Stimulated activated memory B cell treated with anti-CD40 and anti-IgM and Interleukin-4, amounts not matched to agents 10 μg/mL and 1 μg/mL and 100 μg/mL, for 72 hours (primary cell): ENCODE measurements around the gene SPAG17.

Experiments
- ATAC-seq: fragments of 150-1000 bp; cut with Tn5 transposase; 2 replicates; pipeline ENCODE4 v1.10.0; 2021
- H3K27ac Mint-ChIP-seq: one replicate; pipeline ENCODE4 v1.8.0; 2022; ENCODE audit warnings: mild to moderate bottlenecking, mixed read lengths
- H3K27me3 Mint-ChIP-seq: one replicate; pipeline ENCODE4 v1.8.0; 2022; ENCODE audit warnings: mixed read lengths
- H3K36me3 Mint-ChIP-seq: one replicate; pipeline ENCODE4 v1.8.0; 2022; ENCODE audit warnings: mixed read lengths
- H3K4me1 Mint-ChIP-seq: one replicate; pipeline ENCODE4 v1.8.0; 2022; ENCODE audit warnings: mixed read lengths
- H3K4me3 Mint-ChIP-seq: one replicate; pipeline ENCODE4 v1.8.0; 2022; ENCODE audit warnings: mild to moderate bottlenecking, moderate library complexity, mixed read lengths
- H3K9me3 Mint-ChIP-seq: one replicate; pipeline ENCODE4 v1.8.0; 2022; ENCODE audit warnings: mixed read lengths

The SPAG17 gene

GRCh38 chr1:117904485-117904884 lies 280.5 kb downstream of the SPAG17 start:
- no peak overlapping the region for H3K4me3 Mint-ChIP-seq
- no peak for ATAC-seq
- no peaks in the 10 kb centered on the region for H3K27me3 Mint-ChIP-seq
- H3K4me1 Mint-ChIP-seq, result no peaks in the 10 kb centered on the region
- H3K36me3 Mint-ChIP-seq, result peaks cover 64% of the 10 kb centered on the region
- no peak overlapping the region for H3K27ac Mint-ChIP-seq
- peaks cover 3% of the 10 kb centered on the region for H3K9me3 Mint-ChIP-seq
